Stimulated activated naive CD8-positive, alpha-beta T cell treated with anti-CD3 and anti-CD28 coated beads, Interleukin-15, Interleukin-2, amounts not matched to agents 100 ng/mL and 50 ng/mL, for 24 hours (primary cell): ENCODE results near the gene KLF13.
A peak's percentile ranks its signal among the peaks of the same experiment; 100 is the strongest.

Experiments used
- H3K27ac Mint-ChIP-seq: one replicate; pipeline ENCODE4 v1.8.0; 2021; ENCODE audit warnings: mild to moderate bottlenecking, mixed read lengths
- H3K27me3 Mint-ChIP-seq: one replicate; pipeline ENCODE4 v1.8.0; 2021; ENCODE audit warnings: mixed read lengths
- H3K36me3 Mint-ChIP-seq: one replicate; pipeline ENCODE4 v1.8.0; 2021; ENCODE audit warnings: low read depth, mixed read lengths
- H3K4me1 Mint-ChIP-seq: one replicate; pipeline ENCODE4 v1.8.0; 2021; ENCODE audit warnings: low read depth, mixed read lengths
- H3K4me3 Mint-ChIP-seq: one replicate; pipeline ENCODE4 v1.8.0; 2021; ENCODE audit warnings: mild to moderate bottlenecking, mixed read lengths
- H3K9me3 Mint-ChIP-seq: one replicate; pipeline ENCODE4 v1.8.0; 2021; ENCODE audit warnings: mixed read lengths

KLF13 gene

DNA sequence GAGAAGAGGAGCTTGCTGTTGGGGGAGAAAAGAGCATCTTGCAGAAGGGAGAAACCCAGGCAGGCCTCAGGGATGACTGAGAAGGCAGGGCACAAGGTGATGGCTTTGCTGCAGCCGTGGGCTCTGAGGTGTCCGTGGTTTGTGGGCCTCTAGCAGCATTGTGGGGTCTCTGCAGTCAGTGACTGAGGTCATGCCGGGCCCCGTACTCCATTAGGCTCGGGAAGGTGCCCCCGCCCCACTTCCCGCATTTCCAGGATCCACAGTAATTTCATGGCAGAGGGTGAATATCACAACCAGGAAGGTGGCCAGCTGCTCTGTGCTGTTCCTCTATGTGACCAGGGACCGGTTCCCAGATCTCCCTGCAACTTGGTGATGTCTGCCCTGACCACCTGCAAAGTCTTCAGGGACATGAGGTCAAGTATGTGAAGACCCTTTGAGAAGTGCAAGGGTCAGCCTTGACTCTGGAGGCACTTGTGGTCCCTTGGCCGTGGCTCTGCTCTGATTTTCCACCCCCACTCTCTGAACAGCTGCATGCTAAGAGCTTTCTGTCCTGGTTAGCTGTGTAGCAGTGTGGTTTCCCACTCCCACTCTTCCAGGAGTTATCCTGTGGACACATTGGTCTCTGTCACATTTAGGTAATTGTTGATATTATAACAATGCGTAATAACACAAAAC, 3.6 kb downstream of the KLF13 start:
- Mint-ChIP-seq H3K9me3 (no peaks in the 10 kb centered on the region), H3K27me3 (no peaks in the 10 kb centered on the region), H3K36me3 (peaks cover 15% of the 10 kb centered on the region), H3K27ac (peak overlapping the region; percentile 78), H3K4me1 (peaks cover 70% of the 10 kb centered on the region), H3K4me3 (peak overlapping the region; percentile 96)

DNA sequence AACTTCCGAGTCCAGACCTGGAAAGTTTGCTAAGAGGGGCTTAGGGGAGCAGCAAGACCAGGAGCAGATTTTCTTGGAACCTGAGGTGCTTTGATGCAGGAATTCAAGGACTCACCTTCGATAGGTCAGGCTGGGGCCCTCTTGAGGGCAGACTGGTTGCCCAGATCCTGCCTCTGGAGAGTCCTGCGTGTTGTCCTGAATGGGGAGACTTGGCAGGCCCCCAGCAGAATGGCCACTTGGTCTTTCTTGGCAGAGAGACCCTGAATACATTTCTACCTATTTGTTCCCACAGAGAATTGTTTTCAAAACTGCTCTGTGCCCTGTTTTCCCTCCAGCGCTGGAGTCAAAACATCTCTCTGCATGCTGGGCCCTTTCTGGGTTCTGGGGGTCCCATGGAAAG, 4.2 kb downstream of the KLF13 start:
- peaks cover 15% of the 10 kb centered on the region for H3K36me3 Mint-ChIP-seq
- H3K27me3 Mint-ChIP-seq = no peaks in the 10 kb centered on the region
- no peak overlapping the region for H3K27ac Mint-ChIP-seq
- H3K4me1 Mint-ChIP-seq = peaks cover 73% of the 10 kb centered on the region
- peak overlapping the region; percentile 96 for H3K4me3 Mint-ChIP-seq
- H3K9me3 Mint-ChIP-seq = no peaks in the 10 kb centered on the region

DNA sequence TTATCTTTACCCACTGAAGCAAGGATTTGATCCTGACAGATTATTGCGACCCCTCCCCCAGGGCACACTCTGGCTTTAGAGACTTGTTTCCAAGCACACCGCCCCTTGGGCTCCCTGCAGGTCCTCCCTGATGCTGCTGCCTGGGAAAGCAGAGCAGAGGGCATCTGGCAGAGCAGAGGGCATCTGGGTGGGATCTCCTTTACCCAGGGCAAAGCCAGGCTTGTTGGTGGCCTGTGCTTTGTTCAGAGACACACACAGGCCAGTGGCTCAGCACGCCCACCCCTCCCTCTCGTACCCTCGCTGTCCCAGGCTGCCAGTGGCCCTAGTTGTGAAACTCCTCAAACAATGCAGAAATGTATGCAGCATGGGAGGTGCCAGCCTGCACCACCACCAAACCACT, 4.8 kb downstream of the KLF13 start:
- H3K4me1 Mint-ChIP-seq = peaks cover 79% of the 10 kb centered on the region
- peak overlapping the region; percentile 67 for H3K4me3 Mint-ChIP-seq
- peak overlapping the region; percentile 72 for H3K27ac Mint-ChIP-seq
- H3K36me3 Mint-ChIP-seq = peaks cover 15% of the 10 kb centered on the region
- no peaks in the 10 kb centered on the region for H3K9me3 Mint-ChIP-seq
- H3K27me3 Mint-ChIP-seq = no peaks in the 10 kb centered on the region

DNA sequence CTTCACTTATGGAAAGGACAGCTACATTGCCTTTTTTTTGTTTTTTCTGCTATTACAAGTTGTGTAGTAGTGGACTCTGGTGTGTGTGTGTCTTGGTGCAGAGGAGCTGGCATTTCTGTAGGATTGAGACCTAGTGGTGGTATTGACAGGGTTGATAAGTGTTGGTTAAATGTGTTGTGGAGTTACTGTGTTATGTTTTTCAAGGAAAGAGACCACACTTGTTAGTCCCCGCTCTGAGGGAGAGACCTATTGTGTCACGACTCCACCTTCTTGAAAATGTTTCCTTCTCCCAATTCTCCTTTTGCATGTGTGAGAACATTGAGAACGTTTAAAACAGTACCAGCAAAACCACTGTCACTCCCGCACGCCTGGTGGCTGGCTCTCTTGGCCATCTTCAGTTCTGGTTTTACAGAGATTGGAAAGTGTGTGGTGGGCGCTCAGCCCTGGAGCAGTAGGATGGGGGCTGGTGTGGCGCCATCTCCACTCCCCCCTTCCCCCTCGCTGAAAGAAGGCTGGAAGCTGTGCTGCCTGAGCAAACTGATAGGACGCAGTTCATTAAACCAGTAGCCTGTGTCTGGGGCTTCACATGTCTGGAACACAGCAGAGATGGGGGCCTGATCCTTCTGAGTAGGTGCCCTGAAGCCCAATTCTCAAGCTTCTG, 5.5 kb downstream of the KLF13 start:
- H3K36me3 Mint-ChIP-seq = peaks cover 15% of the 10 kb centered on the region
- H3K4me3 Mint-ChIP-seq = peak overlapping the region; percentile 67
- H3K27ac Mint-ChIP-seq = peak overlapping the region; percentile 72
- no peaks in the 10 kb centered on the region for H3K9me3 Mint-ChIP-seq
- H3K4me1 Mint-ChIP-seq = peaks cover 86% of the 10 kb centered on the region
- H3K27me3 Mint-ChIP-seq = no peaks in the 10 kb centered on the region

DNA sequence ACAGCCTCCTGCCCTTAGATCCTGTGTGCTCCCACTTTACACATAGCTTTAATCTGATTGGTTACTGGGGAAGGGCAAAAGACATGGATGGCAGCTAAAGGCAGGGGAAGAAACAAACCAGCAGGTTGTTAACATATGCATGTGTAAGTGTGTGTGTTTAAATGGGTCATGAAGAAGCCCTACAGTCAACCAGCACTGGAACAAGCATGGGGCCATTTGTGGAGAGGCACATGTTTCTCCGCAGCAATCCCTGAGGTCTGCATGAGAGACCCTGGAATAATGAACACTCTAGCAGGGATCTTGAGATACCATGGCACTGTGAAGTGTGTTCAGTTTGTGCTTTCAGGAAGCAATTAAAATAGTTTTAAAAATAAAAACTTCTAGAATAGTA, 6.0 kb downstream of the KLF13 start:
- H3K9me3 Mint-ChIP-seq = no peaks in the 10 kb centered on the region
- H3K4me3 Mint-ChIP-seq = peak overlapping the region; percentile 32
- H3K4me1 Mint-ChIP-seq = peaks cover 92% of the 10 kb centered on the region
- H3K27me3 Mint-ChIP-seq = no peaks in the 10 kb centered on the region
- H3K27ac Mint-ChIP-seq = peak overlapping the region; percentile 72
- peaks cover 15% of the 10 kb centered on the region for H3K36me3 Mint-ChIP-seq

DNA sequence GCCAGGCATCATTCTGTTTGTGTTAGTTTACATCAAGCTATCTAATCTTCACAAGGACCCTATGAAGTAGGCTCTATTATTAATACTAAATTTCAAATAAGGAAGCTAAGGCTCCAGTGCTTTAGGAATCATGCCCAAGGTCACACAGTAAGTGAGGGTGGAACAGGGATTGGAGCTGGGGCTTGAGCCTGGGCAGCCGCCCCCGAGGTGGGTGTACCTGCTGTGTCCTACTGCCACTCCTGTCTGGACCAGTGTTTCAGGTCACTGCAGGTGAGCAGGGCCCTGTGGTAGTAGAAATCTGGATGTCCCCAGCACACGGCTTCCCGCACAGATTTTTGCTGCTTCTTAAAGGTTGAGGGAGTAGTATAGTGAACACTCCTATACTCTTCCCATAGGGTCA, 6.5 kb downstream of the KLF13 start:
- Mint-ChIP-seq H3K9me3 (no peaks in the 10 kb centered on the region), H3K27me3 (no peaks in the 10 kb centered on the region), H3K27ac (no peak overlapping the region), H3K36me3 (peaks cover 15% of the 10 kb centered on the region), H3K4me1 (peaks cover 96% of the 10 kb centered on the region), H3K4me3 (no peak overlapping the region)

DNA sequence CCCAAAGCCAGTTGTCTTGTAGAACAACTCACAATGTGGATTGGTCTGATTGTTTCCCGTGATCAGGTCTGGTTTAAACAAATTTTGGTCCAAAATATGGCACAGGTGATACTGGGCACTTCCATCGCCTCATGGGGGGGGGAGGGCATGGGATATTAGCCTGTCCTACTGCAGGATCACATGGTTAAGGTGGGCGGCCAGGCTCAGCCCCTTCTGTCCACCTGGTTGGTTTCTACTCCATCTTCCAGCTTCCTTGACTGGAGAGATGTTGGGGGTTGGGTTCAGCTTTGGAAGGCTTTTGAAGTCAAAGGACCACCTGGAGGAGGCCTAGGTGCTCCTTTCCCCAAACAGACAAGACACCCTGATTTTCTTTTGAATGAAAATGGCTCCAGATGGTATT, 7.2 kb downstream of the KLF13 start:
- Mint-ChIP-seq H3K36me3 (peaks cover 11% of the 10 kb centered on the region), H3K9me3 (no peaks in the 10 kb centered on the region), H3K4me1 (peaks cover 100% of the 10 kb centered on the region), H3K4me3 (no peak overlapping the region), H3K27ac (no peak overlapping the region), H3K27me3 (no peaks in the 10 kb centered on the region)

DNA sequence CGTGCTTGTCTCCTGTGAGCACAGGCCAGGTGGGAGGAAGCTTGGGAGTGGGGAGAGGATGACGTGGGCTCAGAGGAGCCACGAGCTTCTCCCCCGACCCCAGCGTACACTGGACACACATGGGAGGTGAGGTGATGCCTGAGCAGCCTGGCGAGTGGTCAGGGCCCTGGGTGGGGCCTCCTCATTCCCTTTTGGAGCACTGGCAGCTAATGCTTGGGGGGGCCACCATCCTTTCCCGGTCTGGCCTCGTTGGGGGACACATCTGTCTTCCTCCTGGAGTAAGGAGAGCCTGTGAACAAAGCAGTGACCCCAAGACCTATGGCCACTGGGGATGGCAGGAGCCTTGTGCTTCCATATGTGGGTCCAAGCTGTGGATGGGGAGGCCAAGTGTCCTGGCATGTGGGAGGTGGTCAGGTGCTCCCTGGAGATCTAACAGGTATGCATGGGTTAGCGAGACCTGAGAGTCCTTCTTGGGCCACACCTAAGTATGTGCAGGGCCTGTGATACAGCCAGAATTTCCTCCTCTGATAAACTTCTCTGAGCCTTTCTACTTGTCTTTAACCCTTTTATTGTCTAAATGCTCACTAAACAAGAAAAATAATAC, 9.5 kb downstream of the KLF13 start:
- Mint-ChIP-seq H3K4me1 (peaks cover 100% of the 10 kb centered on the region), H3K9me3 (no peaks in the 10 kb centered on the region), H3K4me3 (no peak overlapping the region), H3K36me3 (peaks cover 3% of the 10 kb centered on the region), H3K27me3 (no peaks in the 10 kb centered on the region), H3K27ac (peak overlapping the region; percentile 57)

DNA sequence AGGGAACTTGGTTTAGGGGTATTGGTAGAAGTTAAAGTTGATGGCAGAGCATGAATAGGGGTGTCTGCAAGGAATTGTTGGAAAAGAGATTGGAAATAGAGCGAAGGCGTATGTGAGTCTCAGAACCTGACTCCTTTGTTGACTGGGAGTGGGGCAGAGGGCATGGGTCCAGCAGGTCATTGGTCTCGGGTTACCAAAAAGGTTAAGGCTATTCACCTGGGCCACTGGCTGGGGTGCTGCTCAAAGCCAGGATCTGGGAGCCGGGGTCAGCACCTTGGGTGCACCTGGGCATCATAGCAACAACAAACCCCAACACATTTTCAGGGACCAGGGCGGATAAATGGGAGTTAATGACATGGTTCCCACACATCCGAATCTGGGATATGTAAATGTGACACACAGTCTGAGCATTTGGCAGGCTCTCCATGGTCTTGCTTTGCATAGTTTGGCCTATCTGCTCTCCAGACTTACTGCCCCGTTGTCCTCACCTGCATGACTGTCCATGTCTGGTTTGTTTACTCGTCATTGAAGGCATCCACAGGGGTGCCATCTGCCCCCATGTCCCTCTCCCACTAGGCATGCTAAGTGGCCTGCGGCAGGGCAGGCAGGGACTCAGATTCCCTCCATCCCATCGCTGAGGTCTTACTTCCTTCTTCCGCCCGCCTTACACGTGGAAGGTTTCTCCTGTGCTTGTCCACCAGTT, 10.1 kb downstream of the KLF13 start:
- Mint-ChIP-seq H3K4me1 (peaks cover 100% of the 10 kb centered on the region), H3K4me3 (no peak overlapping the region), H3K9me3 (no peaks in the 10 kb centered on the region), H3K27ac (peak overlapping the region; percentile 1), H3K36me3 (no peaks in the 10 kb centered on the region), H3K27me3 (no peaks in the 10 kb centered on the region)

DNA sequence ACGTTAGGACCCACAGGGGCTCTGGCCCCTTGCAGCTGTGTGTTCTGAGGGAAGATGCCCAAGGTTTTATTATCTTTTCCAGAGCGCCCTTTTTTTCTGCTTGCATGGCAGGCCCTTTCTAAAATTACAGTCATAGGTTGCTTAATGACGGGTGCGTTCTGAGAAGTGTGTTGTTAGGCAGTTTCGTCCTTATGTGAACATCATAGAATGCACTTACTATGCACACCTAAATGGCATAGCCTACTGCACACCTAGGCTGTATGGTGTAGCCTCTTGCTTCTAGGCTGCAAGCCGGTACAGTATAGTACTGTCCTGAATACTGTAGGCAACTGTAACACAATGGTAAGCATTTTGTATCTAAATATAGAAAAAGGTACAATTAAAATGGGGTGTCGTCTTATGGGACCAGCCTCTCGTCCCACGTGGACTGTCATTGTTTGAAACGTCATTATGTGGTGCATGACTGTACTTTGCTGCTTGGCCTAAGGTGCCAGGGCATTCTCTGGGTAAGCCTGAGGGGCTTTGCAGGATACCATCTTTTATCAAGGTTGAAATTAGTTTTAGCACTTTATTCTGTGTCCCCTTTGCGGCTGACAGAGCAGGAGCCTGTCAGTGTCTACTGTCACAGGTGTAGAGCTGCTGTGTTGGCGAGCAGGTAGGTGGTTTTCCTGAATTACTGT, 10.9 kb downstream of the KLF13 start:
- Mint-ChIP-seq H3K27me3 (no peaks in the 10 kb centered on the region), H3K4me3 (peak overlapping the region; percentile 41), H3K9me3 (no peaks in the 10 kb centered on the region), H3K4me1 (peaks cover 100% of the 10 kb centered on the region), H3K27ac (peak overlapping the region; percentile 87), H3K36me3 (no peaks in the 10 kb centered on the region)

DNA sequence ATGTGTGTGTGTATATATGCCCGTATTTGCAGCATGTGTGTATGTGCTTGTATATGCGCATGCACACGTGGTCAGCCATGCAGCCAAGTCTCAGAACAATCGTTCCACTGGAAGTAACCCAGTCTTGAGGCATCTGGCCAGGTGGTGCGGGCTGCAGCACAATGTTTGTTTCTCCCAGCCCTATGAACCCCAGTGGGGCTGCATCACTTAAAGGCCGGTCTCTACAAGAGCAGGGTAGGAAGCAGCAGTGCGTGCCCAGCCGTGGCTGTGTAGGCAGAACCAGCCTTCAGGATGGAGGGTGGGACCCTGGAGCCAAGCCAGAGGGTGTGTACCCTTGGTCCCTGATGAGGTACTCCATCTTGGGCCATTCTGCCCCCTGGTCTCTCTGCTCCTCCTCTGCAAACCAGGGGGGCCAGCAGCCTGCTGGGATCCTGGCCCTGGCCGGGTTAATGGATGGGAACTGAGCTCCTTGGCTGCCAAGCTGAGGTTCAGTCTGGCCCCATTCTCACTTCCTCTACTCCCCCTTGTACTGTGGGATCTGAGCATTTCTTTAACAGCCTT, 11.8 kb downstream of the KLF13 start:
- no peaks in the 10 kb centered on the region for H3K36me3 Mint-ChIP-seq
- peak overlapping the region; percentile 45 for H3K4me3 Mint-ChIP-seq
- no peaks in the 10 kb centered on the region for H3K9me3 Mint-ChIP-seq
- no peaks in the 10 kb centered on the region for H3K27me3 Mint-ChIP-seq
- H3K4me1 Mint-ChIP-seq = peaks cover 100% of the 10 kb centered on the region
- H3K27ac Mint-ChIP-seq = peak overlapping the region; percentile 87

DNA sequence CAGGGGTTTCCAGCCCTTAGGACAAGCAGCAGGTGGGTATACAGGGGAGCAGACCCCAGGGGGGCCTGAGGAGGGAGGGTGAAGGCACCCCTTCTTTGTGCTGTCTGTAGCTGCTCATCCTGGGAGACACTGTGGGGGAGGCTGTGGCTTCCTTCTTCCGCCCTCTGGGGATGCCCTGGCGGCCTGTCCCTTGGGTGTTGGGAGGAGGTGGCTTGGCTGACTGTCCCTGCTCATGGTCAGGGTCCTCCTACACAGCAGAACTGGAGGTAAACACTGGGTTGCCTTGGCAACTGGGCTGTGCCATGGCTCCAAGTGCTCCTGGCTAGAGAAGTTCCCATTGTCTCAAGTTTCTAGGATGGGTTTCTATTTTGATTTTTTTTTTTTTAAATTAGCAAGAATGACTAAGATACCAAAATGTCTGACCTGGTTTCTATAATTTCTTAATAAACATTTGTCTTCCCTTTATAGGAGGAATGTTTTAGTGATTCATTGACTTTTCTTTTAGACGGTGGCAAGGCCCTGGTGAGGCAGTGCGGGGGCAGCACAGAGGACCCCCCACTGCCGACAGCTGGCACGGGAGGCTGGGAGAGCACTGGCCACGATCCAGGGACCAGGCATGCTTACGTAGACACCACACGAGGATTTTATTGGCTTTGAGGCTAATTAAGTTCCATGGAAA, 12.4 kb downstream of the KLF13 start:
- H3K27me3 Mint-ChIP-seq = no peaks in the 10 kb centered on the region

DNA sequence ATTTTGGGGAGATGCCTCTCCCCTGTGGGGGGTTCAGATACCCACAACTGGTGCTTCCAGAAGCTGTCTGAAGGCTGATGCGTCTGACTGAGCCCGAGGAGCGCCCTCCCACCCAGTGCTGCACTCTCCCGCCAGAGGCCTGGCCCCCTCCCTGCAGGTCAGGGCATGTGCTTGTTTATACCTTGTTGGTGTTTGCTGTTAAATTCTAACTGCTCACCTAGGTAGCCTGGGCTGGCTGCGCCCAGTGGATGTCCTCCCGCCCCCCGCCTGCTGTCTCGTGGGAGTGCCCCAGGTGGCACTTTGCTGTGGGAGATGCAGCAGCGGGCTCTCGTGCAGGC, 12.9 kb downstream of the KLF13 start:
- peak overlapping the region; percentile 86 for H3K27ac Mint-ChIP-seq
- H3K4me1 Mint-ChIP-seq = peaks cover 100% of the 10 kb centered on the region
- H3K36me3 Mint-ChIP-seq = no peaks in the 10 kb centered on the region
- H3K9me3 Mint-ChIP-seq = no peaks in the 10 kb centered on the region
- no peaks in the 10 kb centered on the region for H3K27me3 Mint-ChIP-seq
- peak overlapping the region; percentile 45 for H3K4me3 Mint-ChIP-seq

More for the DNA sequence above, 12.4 kb downstream of the KLF13 start:
- Mint-ChIP-seq H3K4me3 (peak overlapping the region; percentile 45), H3K4me1 (peaks cover 100% of the 10 kb centered on the region), H3K9me3 (no peaks in the 10 kb centered on the region), H3K27ac (peak overlapping the region; percentile 86), H3K36me3 (no peaks in the 10 kb centered on the region)

DNA sequence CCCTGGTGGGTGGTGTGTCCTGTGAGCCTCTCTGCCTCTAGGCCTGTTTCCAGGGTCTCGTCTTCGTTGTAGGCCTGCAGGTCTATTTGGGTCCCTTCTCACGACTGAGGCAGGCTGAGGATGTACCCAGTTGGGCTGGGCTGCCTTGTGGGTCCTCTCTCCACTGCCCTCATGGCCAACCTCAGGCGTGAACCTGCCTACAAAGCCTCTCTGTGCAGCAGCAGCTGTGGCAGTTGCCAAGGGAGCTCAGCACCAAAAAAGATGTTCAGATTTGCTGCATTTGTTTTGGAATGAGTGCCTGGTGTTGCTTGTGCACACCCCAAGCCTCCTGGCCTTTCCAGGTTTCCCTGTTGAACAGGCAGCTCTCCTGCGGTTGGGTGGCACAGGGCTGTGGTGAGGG, 13.4 kb downstream of the KLF13 start:
- Mint-ChIP-seq H3K27ac (peak overlapping the region; percentile 80), H3K4me3 (no peak overlapping the region), H3K36me3 (no peaks in the 10 kb centered on the region), H3K9me3 (no peaks in the 10 kb centered on the region), H3K4me1 (peaks cover 100% of the 10 kb centered on the region), H3K27me3 (no peaks in the 10 kb centered on the region)
